GM12872 (cell line): ENCODE data around the gene TH.

Experiments
- TF ChIP-seq, protein P1 (sequence below): IDR thresholded peaks from 3 replicates; pipeline ENCODE4 v1.5.1; 2011; ENCODE audit warnings: low read depth, mild to moderate bottlenecking, low read length, moderate library complexity; ENCODE audit not compliant: insufficient read depth

The TH gene

DNA sequence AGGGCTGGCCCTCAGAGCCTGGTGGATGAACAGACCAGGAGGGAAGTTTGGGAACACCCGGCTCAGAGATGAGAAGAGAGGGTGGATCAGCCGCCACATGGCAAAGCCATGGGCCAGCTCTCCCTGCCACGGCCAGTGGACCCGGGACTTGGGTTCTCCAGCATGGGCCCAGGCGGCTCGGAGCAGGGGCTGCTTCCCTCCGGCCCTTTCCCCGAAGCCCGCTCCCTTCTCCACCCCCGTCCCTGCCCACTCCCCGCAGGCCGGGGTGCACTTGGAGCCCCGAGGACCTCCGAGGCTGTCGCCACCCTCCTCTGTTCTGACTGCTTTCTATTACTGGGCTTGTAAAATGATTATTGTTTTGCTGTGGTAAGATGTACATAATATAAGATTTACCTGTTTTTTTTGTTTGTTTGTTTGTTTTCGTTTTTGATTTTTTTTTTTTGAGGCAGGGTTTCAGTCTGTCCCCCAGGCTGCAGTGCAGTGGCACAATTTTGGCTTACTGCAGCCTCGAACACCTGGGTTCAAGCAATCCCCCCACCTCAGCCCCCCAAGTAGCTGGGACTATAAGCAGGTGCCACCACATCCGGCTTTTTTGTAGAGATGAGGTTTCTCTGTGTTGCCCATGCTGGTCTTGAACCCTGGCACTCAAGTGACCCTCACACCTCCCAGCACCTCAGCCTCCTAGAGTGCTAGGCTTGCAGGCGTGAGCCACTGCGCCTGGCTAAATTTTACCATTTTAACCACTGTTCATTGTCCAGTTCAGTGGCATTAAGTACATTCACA, 11.3 kb upstream of the TH start:
- TF ChIP-seq, protein P1, sequence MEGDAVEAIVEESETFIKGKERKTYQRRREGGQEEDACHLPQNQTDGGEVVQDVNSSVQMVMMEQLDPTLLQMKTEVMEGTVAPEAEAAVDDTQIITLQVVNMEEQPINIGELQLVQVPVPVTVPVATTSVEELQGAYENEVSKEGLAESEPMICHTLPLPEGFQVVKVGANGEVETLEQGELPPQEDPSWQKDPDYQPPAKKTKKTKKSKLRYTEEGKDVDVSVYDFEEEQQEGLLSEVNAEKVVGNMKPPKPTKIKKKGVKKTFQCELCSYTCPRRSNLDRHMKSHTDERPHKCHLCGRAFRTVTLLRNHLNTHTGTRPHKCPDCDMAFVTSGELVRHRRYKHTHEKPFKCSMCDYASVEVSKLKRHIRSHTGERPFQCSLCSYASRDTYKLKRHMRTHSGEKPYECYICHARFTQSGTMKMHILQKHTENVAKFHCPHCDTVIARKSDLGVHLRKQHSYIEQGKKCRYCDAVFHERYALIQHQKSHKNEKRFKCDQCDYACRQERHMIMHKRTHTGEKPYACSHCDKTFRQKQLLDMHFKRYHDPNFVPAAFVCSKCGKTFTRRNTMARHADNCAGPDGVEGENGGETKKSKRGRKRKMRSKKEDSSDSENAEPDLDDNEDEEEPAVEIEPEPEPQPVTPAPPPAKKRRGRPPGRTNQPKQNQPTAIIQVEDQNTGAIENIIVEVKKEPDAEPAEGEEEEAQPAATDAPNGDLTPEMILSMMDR, result no peak

DNA sequence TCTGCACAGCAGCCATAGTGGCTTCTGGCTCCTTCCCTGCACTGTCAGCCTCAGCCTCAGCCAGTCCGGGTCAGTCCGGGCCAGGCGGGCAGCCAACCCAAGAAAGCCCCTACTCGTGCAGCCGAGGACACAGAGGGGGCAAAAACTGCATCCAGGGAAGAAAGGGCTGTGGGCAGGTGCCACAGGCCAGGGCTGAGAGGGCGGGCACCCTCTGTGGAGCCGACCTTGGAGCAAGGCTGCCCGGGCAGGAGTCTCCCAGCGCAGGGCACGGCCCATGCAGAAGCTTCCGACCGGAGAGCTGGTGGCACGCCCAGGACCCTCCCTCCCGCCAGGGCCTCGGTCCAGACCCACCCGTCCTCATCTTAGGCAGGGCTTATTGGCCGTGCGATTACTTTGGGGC, 10.5 kb upstream of the TH start:
- TF ChIP-seq, protein P1, result no peak

DNA sequence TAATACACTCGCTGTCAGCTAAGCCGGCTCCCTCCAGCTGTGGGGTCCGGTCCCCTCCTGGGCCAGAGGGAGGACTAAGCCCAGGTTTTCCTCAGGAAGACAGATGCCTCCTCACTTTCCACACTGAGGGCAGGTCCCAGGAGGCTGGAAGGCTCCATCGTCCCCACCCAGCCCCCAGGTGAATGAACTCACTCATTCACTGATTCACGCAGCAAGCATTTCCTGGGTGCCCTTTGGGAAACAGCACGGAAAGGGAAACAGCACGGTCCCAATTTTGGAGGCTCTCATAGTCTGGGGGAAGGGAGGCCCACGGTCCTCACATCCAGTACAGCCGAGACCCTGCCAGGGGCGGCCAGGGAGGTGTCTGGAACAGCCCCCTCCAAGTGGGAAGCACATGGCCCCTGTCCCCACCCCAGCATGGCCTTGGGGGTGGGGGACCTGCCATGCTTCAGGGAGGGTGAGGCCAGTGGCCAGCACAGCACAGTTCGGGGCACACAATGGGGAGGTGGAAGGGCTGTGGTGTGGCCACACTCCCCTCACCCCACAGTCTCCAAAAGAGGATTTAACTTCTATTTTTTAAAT, 9.3 kb upstream of the TH start:
- TF ChIP-seq, protein P1, result no peak

DNA sequence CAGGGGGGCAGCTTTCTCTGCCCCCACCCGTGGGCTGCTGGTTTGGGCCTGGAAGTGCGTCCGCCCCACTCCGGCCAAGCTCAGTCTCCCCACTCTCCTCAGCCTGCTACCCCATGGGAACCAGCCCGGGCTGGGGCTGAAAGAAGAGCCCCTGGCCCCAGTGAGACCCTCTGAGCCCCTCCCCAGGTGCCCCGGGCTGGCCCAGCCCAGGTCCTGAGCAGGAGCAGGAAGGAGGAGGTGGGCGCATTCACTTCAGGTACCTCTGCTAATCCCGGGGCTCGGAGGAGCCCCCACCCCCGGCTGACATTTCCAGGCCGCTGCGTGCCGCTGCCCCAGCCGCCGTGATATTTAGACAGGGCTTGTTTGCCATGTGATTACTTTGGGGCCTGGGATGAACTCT, 8.7 kb upstream of the TH start:
- TF ChIP-seq, protein P1, result no peak

DNA sequence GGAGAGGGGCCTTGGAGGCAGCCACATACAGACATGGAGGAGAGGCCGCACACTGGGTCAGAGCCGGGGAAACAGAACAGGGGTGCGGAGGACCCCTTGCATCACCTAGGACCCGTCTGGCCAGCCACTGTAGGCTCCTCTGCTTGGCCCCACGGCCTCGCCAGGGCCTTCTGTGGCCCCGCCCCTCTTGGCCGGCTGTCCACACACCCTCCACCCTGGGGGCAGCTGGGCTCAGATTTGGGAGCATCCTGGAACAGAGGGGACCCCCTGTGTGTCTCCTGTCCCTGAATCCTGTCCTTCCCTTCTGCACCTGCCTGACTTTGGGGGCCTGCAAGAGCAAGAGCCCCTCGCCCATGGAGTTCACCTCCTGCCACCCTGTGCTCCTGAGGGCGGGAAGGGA, 7.9 kb upstream of the TH start:
- TF ChIP-seq, protein P1, result no peak

DNA sequence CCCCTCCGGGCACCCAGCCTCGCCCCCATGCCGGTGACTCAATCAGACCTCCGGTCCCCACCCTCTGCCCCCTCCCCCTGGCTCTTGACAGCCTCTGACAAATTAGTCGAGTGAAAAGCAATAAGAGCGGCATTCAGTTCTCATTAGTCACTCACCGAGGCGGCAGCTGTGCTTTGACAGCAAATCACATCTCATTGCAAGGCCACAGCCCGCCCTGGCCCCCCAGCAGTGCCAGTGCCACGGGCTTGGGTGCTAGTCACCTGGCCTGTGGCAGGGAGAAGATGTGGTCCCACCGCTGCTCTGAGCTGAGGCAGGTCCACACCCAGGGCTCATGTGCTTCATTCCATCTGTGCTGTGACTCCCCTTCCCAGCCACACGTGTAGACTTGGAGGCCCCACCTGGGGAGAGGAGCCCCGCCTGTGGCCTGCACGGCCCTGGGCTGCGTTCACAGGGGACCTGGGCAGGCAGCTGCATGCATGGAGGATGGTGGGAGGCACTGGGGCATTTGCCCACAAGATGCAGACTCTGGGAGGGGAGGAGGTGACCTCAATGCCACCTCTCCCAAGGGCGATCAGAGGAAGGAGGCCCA, 7.4 kb upstream of the TH start:
- TF ChIP-seq, protein P1, result no peak

DNA sequence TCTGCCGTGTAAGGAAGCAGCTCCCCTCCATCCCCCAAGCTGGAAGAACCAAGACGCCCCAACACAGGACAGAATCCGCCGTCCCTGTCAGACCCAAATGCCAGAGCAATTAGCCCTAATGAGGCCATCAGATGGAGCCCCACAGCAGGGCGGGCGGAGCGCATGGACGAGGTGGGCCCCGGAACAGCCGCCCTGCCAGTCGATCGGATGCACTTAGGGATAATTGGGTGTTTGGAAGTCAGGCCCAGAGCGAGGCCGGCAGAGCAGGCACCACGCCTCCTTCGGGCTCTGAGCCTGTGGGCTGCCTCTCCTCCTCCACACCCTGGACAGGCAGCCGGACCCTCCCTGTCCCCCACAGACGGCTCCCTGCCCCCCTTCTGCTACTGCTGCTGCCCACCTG, 5.5 kb upstream of the TH start:
- TF ChIP-seq, protein P1, result no peak
